T-cell (primary cell): ENCODE results near the gene CUEDC1. TPM values are rescaled to one million over a fixed set of nuclear protein-coding genes. Genes with fewer than 3 reads are reported as not detected.
"Not testable (repeated sequence)": the region's sequence is repeated elsewhere in the genome, so short reads cannot be mapped to it uniquely, and the experiment has no call there.

Experiments
- ATAC-seq, 4 experiments: fragments of 200-7000 bp in 3 of 4; fragments of 150-1000 bp in 1 of 4; cut with Tn5 transposase; replicated peaks in 1 of 4; 1 replicate in 3 of 4; 2 replicates in 1 of 4; pipeline ENCODE4 v1.10.0; 2021; ENCODE audit warnings: moderate library complexity in 3 of 4, mild to moderate bottlenecking in 2 of 4, moderate number of reproducible peaks in 1 of 4
- CTCF ChIA-PET, 2 donors: fragments of 300-600 bp; sonication (Branson Sonifier 250); formaldehyde crosslinking; loops; one replicate each; lab custom pipeline; 2022; ENCODE audit warnings: antibody characterized with exemption in 2 of 2; lab: Charles Lee
- POLR2A ChIA-PET, 2 donors: fragments of 300-600 bp; sonication (Branson Sonifier 250); formaldehyde crosslinking; loops; one replicate each; lab custom pipeline; 2022; ENCODE audit warnings: antibody characterized with exemption in 2 of 2; lab: Charles Lee
- DNase-seq, 35 experiments: peaks; one replicate each; pipeline versions ENCODE4 v3.0.0 to v3.0.0-alpha.2; 2013 to 2023
- H3K27ac ChIP-seq: one replicate; pipeline ENCODE4 v1.5.1; 2013; ENCODE audit warnings: low read length
- H3K27me3 ChIP-seq, 2 experiments: replicated peaks in 1 of 2; 1 replicate in 1 of 2; 2 replicates in 1 of 2; pipeline versions ENCODE4 v1.6.1 to v1.7.0; 2013; ENCODE audit warnings: low read length in 1 of 2, mixed read lengths in 1 of 2; ENCODE audit not compliant: control insufficient read depth in 2 of 2, insufficient read depth in 2 of 2; ENCODE audit errors: extremely low read depth in 1 of 2
- H3K36me3 ChIP-seq, 2 donors: 1 replicate in 1 of 2; 2 replicates in 1 of 2; pipeline versions ENCODE4 v1.6.1 to v1.7.0; 2013; ENCODE audit warnings: low read length in 1 of 2; ENCODE audit not compliant: control insufficient read depth in 2 of 2, insufficient read depth in 1 of 2; ENCODE audit errors: extremely low read depth in 1 of 2
- H3K4me1 ChIP-seq, 2 experiments: 1 replicate in 1 of 2; 2 replicates in 1 of 2; pipeline versions ENCODE4 v1.6.1 to v1.7.0; 2013; ENCODE audit warnings: low read length in 2 of 2, mixed read lengths in 1 of 2; ENCODE audit not compliant: insufficient read depth in 2 of 2, control insufficient read depth in 1 of 2; ENCODE audit errors: extremely low read depth in 1 of 2
- H3K4me3 ChIP-seq, 2 donors: 1 replicate in 1 of 2; 2 replicates in 1 of 2; pipeline versions ENCODE4 v1.5.1 to v1.7.0; 2013; ENCODE audit warnings: mild to moderate bottlenecking in 2 of 2, low read length in 1 of 2, moderate library complexity in 1 of 2; ENCODE audit not compliant: control insufficient read depth in 1 of 2; ENCODE audit errors: extremely low read depth in 1 of 2
- H3K9me3 ChIP-seq: 2 replicates; pipeline ENCODE4 v1.7.0; 2013
- H3K27ac Mint-ChIP-seq, 2 donors: one replicate each; pipeline ENCODE4 v1.8.0; 2020 to 2021; ENCODE audit warnings: mild to moderate bottlenecking in 2 of 2, mixed read lengths in 2 of 2
- H3K27me3 Mint-ChIP-seq, 2 donors: one replicate each; pipeline ENCODE4 v1.8.0; 2021 to 2022; ENCODE audit warnings: mixed read lengths in 2 of 2
- H3K36me3 Mint-ChIP-seq: one replicate; pipeline ENCODE4 v1.8.0; 2021; ENCODE audit warnings: mixed read lengths
- H3K4me1 Mint-ChIP-seq, 3 donors: one replicate each; pipeline ENCODE4 v1.8.0; 2020 to 2022; ENCODE audit warnings: mixed read lengths in 3 of 3, mild to moderate bottlenecking in 1 of 3
- H3K4me3 Mint-ChIP-seq, 3 donors: one replicate each; pipeline ENCODE4 v1.8.0; 2020 to 2022; ENCODE audit warnings: mild to moderate bottlenecking in 3 of 3, mixed read lengths in 3 of 3, moderate library complexity in 3 of 3
- H3K9me3 Mint-ChIP-seq, 3 donors: one replicate each; pipeline ENCODE4 v1.8.0; 2020 to 2022; ENCODE audit warnings: mixed read lengths in 3 of 3
- WGBS: methylation state at CpG from one replicate; pipeline ENCODE4 v1.1.5; 2013; ENCODE audit warnings: missing lambda C conversion rate; ENCODE audit not compliant: insufficient coverage; 5-methylcytosine and 5-hydroxymethylcytosine counted together
- total RNA-seq, 35 experiments: library from RNA in 6 of 35; stranded (reverse) in 6 of 35; fragments of 120-200 nt in 1 of 35; gene quantifications; one replicate each; pipeline versions ENCODE4 v1.2.1 to v1.2.4 and lab custom pipeline; 2013 to 2026

CUEDC1 gene
- total RNA-seq, 5 donors from 2014 or later (not counting 1 experiment from before 2014, with no cell fraction given), result 0.33 to 1.4 (median 0.74) TPM; not detected in 1

- H3K27ac ChIP-seq, result no peak overlapping the region
- peaks cover 0 to 3% of the 10 kb centered on the region in 2 donors for H3K27me3 Mint-ChIP-seq
- ChIA-PET CTCF (no interaction called here), POLR2A (no interaction called here)
- H3K4me1 Mint-ChIP-seq, result no peaks in the 10 kb centered on the region
- H3K9me3 Mint-ChIP-seq, result no peaks in the 10 kb centered on the region
- H3K27me3 ChIP-seq, result peaks cover 0 to 7% of the 10 kb centered on the region in 2 experiments
- no peaks in the 10 kb centered on the region for H3K4me1 ChIP-seq
- DNase-seq, result no peak
- ATAC-seq, result no peak
- H3K4me3 ChIP-seq, result no peak overlapping the region
- no peak overlapping the region for H3K4me3 Mint-ChIP-seq
- H3K36me3 Mint-ChIP-seq, result no peaks in the 10 kb centered on the region
- H3K9me3 ChIP-seq, result no peaks in the 10 kb centered on the region
- 94% methylated on average over 21 of the region's 26 CpGs for WGBS
- H3K27ac Mint-ChIP-seq, result no peak overlapping the region
- H3K36me3 ChIP-seq, result no peaks in the 10 kb centered on the region
These were observed 10.4 kb upstream of the CUEDC1 start for GRCh38 chr17:57965521-57966160.

DNA sequence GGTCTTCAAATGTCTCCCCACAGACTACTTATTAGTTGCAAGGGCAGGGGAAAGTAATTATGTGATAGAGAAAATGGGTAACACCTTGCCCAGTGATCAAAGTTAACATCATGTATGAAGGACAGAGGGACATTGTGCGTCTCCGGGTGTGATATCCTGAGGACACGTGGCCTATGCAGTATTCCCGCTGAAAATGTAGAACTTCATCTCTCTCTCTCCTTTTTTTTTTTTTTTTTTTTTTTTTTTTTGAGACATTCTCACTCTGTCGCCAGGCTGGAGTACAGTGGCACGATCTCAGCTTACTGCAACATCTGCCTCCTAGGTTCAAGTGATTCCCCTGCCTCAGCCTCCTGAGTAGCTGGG, 7.9 kb upstream of the CUEDC1 start:
- no peaks in the 10 kb centered on the region for H3K4me1 ChIP-seq
- POLR2A ChIA-PET, result no interaction called here
- Mint-ChIP-seq H3K4me1 (no peaks in the 10 kb centered on the region), H3K36me3 (no peaks in the 10 kb centered on the region), H3K27ac (no peak overlapping the region), H3K27me3 (peaks cover 0 to 11% of the 10 kb centered on the region in 2 donors), H3K9me3 (no peaks in the 10 kb centered on the region), H3K4me3 (no peak overlapping the region)
- CTCF ChIA-PET, result no interaction called here
- WGBS, result no CpG with 5 or more reads among the region's 6 CpGs
- H3K36me3 ChIP-seq, result no peaks in the 10 kb centered on the region
- H3K4me3 ChIP-seq, result no peak overlapping the region
- no peak overlapping the region for H3K27ac ChIP-seq
- ATAC-seq, result no peak
- H3K27me3 ChIP-seq, result peaks cover 0 to 17% of the 10 kb centered on the region in 2 experiments
- no peak for DNase-seq
- no peaks in the 10 kb centered on the region for H3K9me3 ChIP-seq

GRCh38 chr17:57962279-57963148, 7.3 kb upstream of the CUEDC1 start:
- H3K27me3 Mint-ChIP-seq, result peaks cover 2 to 11% of the 10 kb centered on the region in 2 donors
- H3K36me3 Mint-ChIP-seq, result no peaks in the 10 kb centered on the region
- ChIA-PET POLR2A (interaction anchor here in 1 of 2 donors (0.6 kb wide), 1 partner anchor 40 kb away, joined by 3 read pairs; no protein-coding TSS in a partner anchor), CTCF (interaction anchor here in 1 of 2 donors (0.7 kb wide), 1 partner anchor 37 kb away, joined by 3 read pairs; no protein-coding TSS in a partner anchor)
- no peaks in the 10 kb centered on the region for H3K9me3 ChIP-seq
- WGBS, result 80% methylated on average over 1 of the region's 8 CpGs
- peaks cover 0 to 17% of the 10 kb centered on the region in 2 experiments for H3K27me3 ChIP-seq
- no peak overlapping the region for H3K4me3 ChIP-seq
- H3K9me3 Mint-ChIP-seq, result no peaks in the 10 kb centered on the region
- no peaks in the 10 kb centered on the region for H3K4me1 ChIP-seq
- DNase-seq (no peak), ATAC-seq (no peak)
- H3K4me3 Mint-ChIP-seq, result no peak overlapping the region
- peaks cover 3 to 6% (median 3%) of the 10 kb centered on the region in 3 donors for H3K4me1 Mint-ChIP-seq
- H3K36me3 ChIP-seq, result no peaks in the 10 kb centered on the region
- no peak overlapping the region for H3K27ac ChIP-seq
- no peak overlapping the region for H3K27ac Mint-ChIP-seq

DNA sequence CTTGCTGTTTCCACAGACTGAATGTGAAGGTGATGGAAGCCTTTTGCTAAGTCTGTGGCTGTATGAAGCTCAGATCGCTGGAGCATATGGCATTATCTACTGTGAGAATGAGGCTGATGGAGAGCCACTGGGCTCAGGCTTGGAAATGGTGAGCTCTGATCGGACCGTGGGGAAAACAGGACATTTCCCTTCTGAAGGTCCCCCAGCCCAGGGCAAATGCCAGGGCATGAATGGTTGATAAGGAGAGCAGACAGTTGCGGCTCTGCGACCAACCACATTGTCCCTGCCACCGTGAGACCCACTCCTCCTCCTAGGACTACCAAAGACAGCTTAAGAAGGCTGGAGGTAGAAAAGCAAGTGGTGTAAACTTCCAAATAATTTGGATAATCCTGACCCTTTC, 4.7 kb upstream of the CUEDC1 start:
- CTCF ChIA-PET, result interaction anchor here (0.6 to 1.1 kb wide), 2 partner anchors 13 to 62 kb away, joined by 3 read pairs; no protein-coding TSS in a partner anchor
- Histone ChIP-seq H3K4me1 (peaks cover 7 to 15% of the 10 kb centered on the region in 2 experiments), H3K9me3 (no peaks in the 10 kb centered on the region), H3K4me3 (no peak overlapping the region), H3K36me3 (no peaks in the 10 kb centered on the region), H3K27ac (no peak overlapping the region), H3K27me3 (peaks cover 2 to 22% of the 10 kb centered on the region in 2 experiments)
- DNase-seq (no peak), ATAC-seq (no peak)
- Mint-ChIP-seq H3K27ac (no peak overlapping the region), H3K27me3 (peaks cover 7 to 18% of the 10 kb centered on the region in 2 donors), H3K4me3 (no peak overlapping the region), H3K4me1 (peaks cover 17 to 21% (median 18%) of the 10 kb centered on the region in 3 donors), H3K9me3 (no peaks in the 10 kb centered on the region), H3K36me3 (no peaks in the 10 kb centered on the region)
- WGBS, result 88% methylated on average over 3 of the region's 6 CpGs
- POLR2A ChIA-PET, result interaction anchor here (0.6 to 0.8 kb wide), 2 partner anchors 14 to 119 kb away, joined by 3 to 5 read pairs; no protein-coding TSS in a partner anchor

DNA sequence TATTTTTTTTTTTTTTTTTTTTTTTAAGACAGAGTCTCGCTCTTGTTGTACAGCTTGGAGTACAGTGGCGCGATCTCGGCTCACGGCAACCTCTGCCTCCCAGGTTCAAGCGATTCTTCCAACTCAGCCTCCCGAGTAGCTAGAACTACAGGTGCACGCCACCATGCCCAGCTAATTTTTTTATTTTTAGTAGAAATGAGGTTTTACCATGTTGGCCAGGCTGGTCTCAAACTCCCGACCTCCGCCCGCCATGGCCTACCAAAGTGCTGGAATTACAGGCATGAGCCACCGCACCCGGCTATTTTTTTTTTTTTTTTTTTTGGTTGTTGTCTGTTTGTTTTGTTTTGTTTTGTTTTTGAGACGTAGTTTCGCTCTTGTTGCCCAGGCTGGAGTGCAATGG, 3.2 kb upstream of the CUEDC1 start:
- CTCF ChIA-PET, result interaction anchor here in 1 of 2 donors (0.6 to 0.7 kb wide), 3 partner anchors 15 to 717 kb away, joined by 3 to 8 read pairs (median 4); no protein-coding TSS in a partner anchor
- H3K36me3 Mint-ChIP-seq, DNase-seq, H3K4me3 ChIP-seq, H3K9me3 ChIP-seq, H3K27ac ChIP-seq, H3K4me3 Mint-ChIP-seq, H3K9me3 Mint-ChIP-seq, ATAC-seq, H3K36me3 ChIP-seq, H3K27ac Mint-ChIP-seq: not testable (repeated sequence)
- H3K4me1 ChIP-seq, result peaks cover 7 to 20% of the 10 kb centered on the region in 2 experiments
- Mint-ChIP-seq H3K27me3 (peaks cover 10 to 25% of the 10 kb centered on the region in 2 donors), H3K4me1 (peaks cover 19 to 21% (median 21%) of the 10 kb centered on the region in 3 donors)
- peaks cover 2 to 34% of the 10 kb centered on the region in 2 experiments for H3K27me3 ChIP-seq
- POLR2A ChIA-PET, result interaction anchor here (0.7 kb wide), 3 partner anchors 10 to 30 kb away, joined by 3 to 11 read pairs (median 9); no protein-coding TSS in a partner anchor
- WGBS, result no CpG with 5 or more reads among the region's 15 CpGs

GRCh38 chr17:57957886-57958285, 2.7 kb upstream of the CUEDC1 start:
- H3K36me3 ChIP-seq, result no peaks in the 10 kb centered on the region
- no peak overlapping the region for H3K4me3 ChIP-seq
- peaks cover 7 to 20% of the 10 kb centered on the region in 2 experiments for H3K4me1 ChIP-seq
- no peaks in the 10 kb centered on the region for H3K9me3 Mint-ChIP-seq
- no peak for ATAC-seq
- no peak overlapping the region for H3K27ac Mint-ChIP-seq
- no peaks in the 10 kb centered on the region for H3K36me3 Mint-ChIP-seq
- no CpG with 5 or more reads among the region's 3 CpGs for WGBS
- H3K9me3 ChIP-seq, result no peaks in the 10 kb centered on the region
- CTCF ChIA-PET, result interaction anchor here in 1 of 2 donors (0.7 kb wide), 1 partner anchor 97 kb away, joined by 8 read pairs; no protein-coding TSS in a partner anchor
- peaks cover 10 to 30% of the 10 kb centered on the region in 2 donors for H3K27me3 Mint-ChIP-seq
- H3K4me1 Mint-ChIP-seq, result peaks cover 19 to 22% (median 21%) of the 10 kb centered on the region in 3 donors
- no peak overlapping the region for H3K27ac ChIP-seq
- H3K27me3 ChIP-seq, result peaks cover 2 to 34% of the 10 kb centered on the region in 2 experiments
- H3K4me3 Mint-ChIP-seq, result peak overlapping the region in 1 of 3 donors; percentile 16
- DNase-seq, result no peak
- POLR2A ChIA-PET, result interaction anchor here in 1 of 2 donors (0.7 kb wide), 1 partner anchor 14 kb away, joined by 11 read pairs; no protein-coding TSS in a partner anchor
